Uterus (tissue), 2 donors: Measurements from ENCODE around the gene NCOR2.

Experiments
- POLR2A ChIP-seq, 2 donors: fragments of 450-650 bp; IDR thresholded peaks; one replicate each; pipeline ENCODE4 v1.6.1; 2016; ENCODE audit warnings: antibody characterized with exemption in 2 of 2, mild to moderate bottlenecking in 1 of 2, moderate library complexity in 1 of 2
- TF ChIP-seq, protein P1 (sequence below), 4 experiments: fragments of 200-600 bp in 2 of 4; fragments of 450-650 bp in 2 of 4; sonication (generic) in 2 of 4; IDR thresholded peaks; one replicate each; pipeline ENCODE4 v1.5.1; 2016 to 2019; ENCODE audit warnings: antibody characterized with exemption in 4 of 4, mild to moderate bottlenecking in 2 of 4, moderate library complexity in 1 of 4

DNA sequence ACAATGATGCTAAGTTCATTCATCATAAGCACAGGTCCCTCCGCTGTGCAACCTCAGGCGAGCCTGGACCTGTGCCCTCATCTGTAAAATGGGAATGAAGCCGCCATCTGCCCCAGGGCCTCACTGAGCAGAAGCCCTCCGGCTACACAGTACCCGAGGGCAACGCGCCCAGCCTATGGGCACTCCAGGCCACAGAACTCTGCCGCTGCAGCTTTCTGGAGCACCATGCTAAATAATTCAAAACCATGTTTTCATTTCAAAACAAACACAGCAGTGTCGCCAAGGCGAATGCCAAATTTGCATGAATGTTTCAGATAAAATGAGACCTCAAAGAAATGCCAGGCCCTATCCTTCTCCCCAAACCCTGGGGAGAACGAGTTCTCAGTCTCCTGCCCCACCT lies 4.0 kb downstream of the NCOR2 start:
- TF ChIP-seq, protein P1, sequence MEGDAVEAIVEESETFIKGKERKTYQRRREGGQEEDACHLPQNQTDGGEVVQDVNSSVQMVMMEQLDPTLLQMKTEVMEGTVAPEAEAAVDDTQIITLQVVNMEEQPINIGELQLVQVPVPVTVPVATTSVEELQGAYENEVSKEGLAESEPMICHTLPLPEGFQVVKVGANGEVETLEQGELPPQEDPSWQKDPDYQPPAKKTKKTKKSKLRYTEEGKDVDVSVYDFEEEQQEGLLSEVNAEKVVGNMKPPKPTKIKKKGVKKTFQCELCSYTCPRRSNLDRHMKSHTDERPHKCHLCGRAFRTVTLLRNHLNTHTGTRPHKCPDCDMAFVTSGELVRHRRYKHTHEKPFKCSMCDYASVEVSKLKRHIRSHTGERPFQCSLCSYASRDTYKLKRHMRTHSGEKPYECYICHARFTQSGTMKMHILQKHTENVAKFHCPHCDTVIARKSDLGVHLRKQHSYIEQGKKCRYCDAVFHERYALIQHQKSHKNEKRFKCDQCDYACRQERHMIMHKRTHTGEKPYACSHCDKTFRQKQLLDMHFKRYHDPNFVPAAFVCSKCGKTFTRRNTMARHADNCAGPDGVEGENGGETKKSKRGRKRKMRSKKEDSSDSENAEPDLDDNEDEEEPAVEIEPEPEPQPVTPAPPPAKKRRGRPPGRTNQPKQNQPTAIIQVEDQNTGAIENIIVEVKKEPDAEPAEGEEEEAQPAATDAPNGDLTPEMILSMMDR (IDR thresholded peaks at IDR 0.05), result no peak
- no peak for TF ChIP-seq POLR2A (IDR thresholded peaks at IDR 0.05)
